Measurements from ENCODE around the gene BIRC6. TPM values are rescaled to one million over a fixed set of nuclear protein-coding genes. Genes with fewer than 3 reads are reported as not detected.

BIRC6 gene
- total RNA-seq, 2 experiments from 2014 or later = 81.2 to 125 TPM

DNA sequence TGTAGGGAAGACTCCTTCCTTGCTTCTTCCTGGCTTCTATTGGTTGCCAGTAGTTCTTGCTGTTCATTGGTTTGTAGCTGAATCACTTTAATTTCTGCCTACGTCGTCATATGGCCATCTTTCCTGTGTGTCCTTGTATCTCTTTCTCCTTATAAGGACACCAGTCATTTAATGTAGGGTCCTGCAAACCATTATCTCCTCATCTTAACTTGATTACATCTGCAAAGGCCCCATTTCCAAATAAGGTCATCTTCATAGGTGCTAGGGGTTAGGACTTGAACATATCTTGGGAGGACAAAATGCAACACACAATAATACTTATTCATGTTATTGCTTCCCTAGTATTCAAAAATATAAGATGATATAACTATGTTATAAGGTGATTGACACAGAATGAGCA is 175.5 kb downstream of the BIRC6 start:
- Histone ChIP-seq H2AFZ (ENCODE audit: low read length) (no peak overlapping the region), H3K4me1 (ENCODE audit: insufficient read depth, low read length, poor library complexity, severe bottlenecking) (no peaks in the 10 kb centered on the region), H3K9me2 (ENCODE audit: insufficient read depth, low read length) (no peaks in the 10 kb centered on the region), H3K27ac (ENCODE audit: low read depth, low read length, poor library complexity, severe bottlenecking) (no peak overlapping the region), H3K4me3 (ENCODE audit: low read depth, low read length, poor library complexity, severe bottlenecking) (no peak overlapping the region), H3K9me3 (ENCODE audit: low read length) (no peaks in the 10 kb centered on the region), H3K79me2 (ENCODE audit: insufficient read depth, low read depth, low read length) (no peaks in the 10 kb centered on the region), H3K36me3 (ENCODE audit: insufficient read depth, low read length) (peaks cover 75% of the 10 kb centered on the region), H3K4me2 (ENCODE audit: low read length) (no peak overlapping the region), H4K20me1 (ENCODE audit: insufficient read depth, low read length) (no peaks in the 10 kb centered on the region)
- CTCF ChIA-PET (ENCODE audit: unreplicated experiment) = no interaction called here
- intact Hi-C loops (cut with micrococcal nuclease; ENCODE audit: unreplicated experiment) = no loop called here
- no peak for DNase-seq (ENCODE audit: low spot score)
- TF ChIP-seq, protein P1, sequence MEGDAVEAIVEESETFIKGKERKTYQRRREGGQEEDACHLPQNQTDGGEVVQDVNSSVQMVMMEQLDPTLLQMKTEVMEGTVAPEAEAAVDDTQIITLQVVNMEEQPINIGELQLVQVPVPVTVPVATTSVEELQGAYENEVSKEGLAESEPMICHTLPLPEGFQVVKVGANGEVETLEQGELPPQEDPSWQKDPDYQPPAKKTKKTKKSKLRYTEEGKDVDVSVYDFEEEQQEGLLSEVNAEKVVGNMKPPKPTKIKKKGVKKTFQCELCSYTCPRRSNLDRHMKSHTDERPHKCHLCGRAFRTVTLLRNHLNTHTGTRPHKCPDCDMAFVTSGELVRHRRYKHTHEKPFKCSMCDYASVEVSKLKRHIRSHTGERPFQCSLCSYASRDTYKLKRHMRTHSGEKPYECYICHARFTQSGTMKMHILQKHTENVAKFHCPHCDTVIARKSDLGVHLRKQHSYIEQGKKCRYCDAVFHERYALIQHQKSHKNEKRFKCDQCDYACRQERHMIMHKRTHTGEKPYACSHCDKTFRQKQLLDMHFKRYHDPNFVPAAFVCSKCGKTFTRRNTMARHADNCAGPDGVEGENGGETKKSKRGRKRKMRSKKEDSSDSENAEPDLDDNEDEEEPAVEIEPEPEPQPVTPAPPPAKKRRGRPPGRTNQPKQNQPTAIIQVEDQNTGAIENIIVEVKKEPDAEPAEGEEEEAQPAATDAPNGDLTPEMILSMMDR (conservative IDR thresholded peaks at IDR 0.05; ENCODE audit: low read length) = no peak
- TF ChIP-seq EZH2phosphoT487 (IDR thresholded peaks at IDR 0.05; ENCODE audit: borderline replicate concordance, low read depth, low read length) = no peak
- POLR2A ChIA-PET = interaction anchor here (0.6 to 1.1 kb wide), 2 partner anchors 442 to 515 kb away, joined by 3 read pairs; no protein-coding TSS in a partner anchor
- BruUV-seq (replicated peaks) = no TSS peak

DNA sequence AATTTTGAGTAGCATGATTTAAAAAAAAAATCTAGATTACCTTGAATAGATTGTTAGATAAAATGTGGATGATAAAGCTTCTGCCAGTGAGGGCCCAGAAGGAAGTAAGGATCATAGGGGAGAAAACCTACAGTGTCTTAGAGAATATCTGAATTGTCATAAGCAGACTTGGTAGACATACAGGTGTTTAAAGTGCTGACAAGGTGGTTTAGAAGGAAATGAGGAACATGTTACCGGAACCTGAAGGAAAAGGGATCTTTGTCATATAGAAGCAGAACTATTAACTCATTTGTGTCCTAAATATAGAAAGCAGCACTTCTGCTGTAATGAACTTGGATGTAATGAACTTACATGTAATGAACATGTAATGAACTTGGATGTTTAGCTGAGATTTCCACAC is 176.1 kb downstream of the BIRC6 start:
- Histone ChIP-seq H3K4me3 (ENCODE audit: low read depth, low read length, poor library complexity, severe bottlenecking) (no peak overlapping the region), H3K9me2 (ENCODE audit: insufficient read depth, low read length) (no peaks in the 10 kb centered on the region), H3K4me1 (ENCODE audit: insufficient read depth, low read length, poor library complexity, severe bottlenecking) (no peaks in the 10 kb centered on the region), H3K27ac (ENCODE audit: low read depth, low read length, poor library complexity, severe bottlenecking) (no peak overlapping the region), H3K4me2 (ENCODE audit: low read length) (no peak overlapping the region), H3K79me2 (ENCODE audit: insufficient read depth, low read depth, low read length) (no peaks in the 10 kb centered on the region), H4K20me1 (ENCODE audit: insufficient read depth, low read length) (no peaks in the 10 kb centered on the region), H3K9me3 (ENCODE audit: low read length) (no peaks in the 10 kb centered on the region), H3K36me3 (ENCODE audit: insufficient read depth, low read length) (peaks cover 69% of the 10 kb centered on the region), H2AFZ (ENCODE audit: low read length) (no peak overlapping the region)
- ChIA-PET POLR2A (interaction anchor here (0.6 kb wide), 1 partner anchor 42 kb away, joined by 3 read pairs; no protein-coding TSS in a partner anchor), CTCF (ENCODE audit: unreplicated experiment) (no interaction called here)
- TF ChIP-seq EZH2phosphoT487 (IDR thresholded peaks at IDR 0.05; ENCODE audit: borderline replicate concordance, low read depth, low read length) = no peak
- TF ChIP-seq, protein P1 (conservative IDR thresholded peaks at IDR 0.05; ENCODE audit: low read length) = no peak
- DNase-seq (ENCODE audit: low spot score) = no peak
- BruUV-seq (replicated peaks) = no TSS peak
- intact Hi-C loops (cut with micrococcal nuclease; ENCODE audit: unreplicated experiment) = no loop called here

DNA sequence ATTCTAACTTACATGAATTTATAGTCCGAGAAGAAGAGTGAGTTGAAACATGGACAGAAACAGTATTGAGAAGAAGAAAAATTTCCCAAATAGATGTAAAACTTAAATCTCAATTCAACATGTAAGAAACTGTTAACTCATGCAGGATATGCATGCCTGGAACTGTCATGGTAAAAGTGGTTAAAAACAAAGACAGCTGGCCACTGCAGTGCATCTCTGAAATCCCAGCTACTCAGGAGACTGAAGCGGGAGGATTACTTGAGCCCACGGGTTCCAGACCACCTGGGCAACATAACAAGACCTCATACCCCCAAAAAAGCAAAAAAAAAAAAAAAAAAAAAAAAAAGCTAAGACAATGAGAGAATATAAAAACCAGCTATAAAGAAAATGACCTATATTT is 178.0 kb downstream of the BIRC6 start:
- CTCF ChIA-PET (ENCODE audit: unreplicated experiment) = no interaction called here
- Histone ChIP-seq H3K4me3 (ENCODE audit: low read depth, low read length, poor library complexity, severe bottlenecking) (no peak overlapping the region), H3K4me1 (ENCODE audit: insufficient read depth, low read length, poor library complexity, severe bottlenecking) (no peaks in the 10 kb centered on the region), H3K4me2 (ENCODE audit: low read length) (no peak overlapping the region), H2AFZ (ENCODE audit: low read length) (no peak overlapping the region), H3K9me2 (ENCODE audit: insufficient read depth, low read length) (no peaks in the 10 kb centered on the region), H3K36me3 (ENCODE audit: insufficient read depth, low read length) (peaks cover 61% of the 10 kb centered on the region), H4K20me1 (ENCODE audit: insufficient read depth, low read length) (no peaks in the 10 kb centered on the region), H3K27ac (ENCODE audit: low read depth, low read length, poor library complexity, severe bottlenecking) (no peak overlapping the region), H3K9me3 (ENCODE audit: low read length) (no peaks in the 10 kb centered on the region), H3K79me2 (ENCODE audit: insufficient read depth, low read depth, low read length) (no peaks in the 10 kb centered on the region)
- DNase-seq (ENCODE audit: low spot score) = no peak
- no peak for TF ChIP-seq EZH2phosphoT487 (IDR thresholded peaks at IDR 0.05; ENCODE audit: borderline replicate concordance, low read depth, low read length)
- TF ChIP-seq, protein P1 (conservative IDR thresholded peaks at IDR 0.05; ENCODE audit: low read length) = no peak
- intact Hi-C loops (cut with micrococcal nuclease; ENCODE audit: unreplicated experiment) = no loop called here
- POLR2A ChIA-PET = interaction anchor here (0.6 to 0.9 kb wide), 3 partner anchors 28 to 201 kb away, joined by 3 to 5 read pairs (median 3); no protein-coding TSS in a partner anchor
- no TSS peak for BruUV-seq (replicated peaks)
